ENCODE data around the gene ELFN2. TPM values are rescaled to one million over a fixed set of nuclear protein-coding genes. Genes with fewer than 3 reads are reported as not detected.

ELFN2 gene
- total and polyA plus RNA-seq, 12 donors: 0.04 to 3.3 (median 0.32) TPM; not detected in 2

GRCh38 chr22:37334859-37335805, 92.1 kb downstream of the ELFN2 start:
- no peak overlapping the region for H3K27ac ChIP-seq
- no peaks in the 10 kb centered on the region for H3K36me3 ChIP-seq (replicated peaks in 1 of 2)
- H3K9me3 ChIP-seq (replicated peaks in 1 of 3): no peaks in the 10 kb centered on the region
- WGBS, 4 donors: 9 to 15% (median 10%) methylated on average over 25 to 50 of the region's 50 CpGs
- H3K27me3 ChIP-seq: peaks cover 41% of the 10 kb centered on the region
- DNase-seq: no peak
- H3K4me1 ChIP-seq (replicated peaks in 1 of 2): no peaks in the 10 kb centered on the region
- no peak overlapping the region for H3K4me3 ChIP-seq
- intact Hi-C loops (cut with DNase I): no loop called here
- TF ChIP-seq CTCF (IDR thresholded peaks at IDR 0.05): no peak
- TF ChIP-seq POLR2A (IDR thresholded peaks at IDR 0.05): no peak

- 0 to 6% (median 4%) methylated on average over 3 to 42 of the region's 42 CpGs for WGBS, 4 donors
- H3K4me1 ChIP-seq (replicated peaks in 1 of 2): no peaks in the 10 kb centered on the region
- TF ChIP-seq CTCF (IDR thresholded peaks at IDR 0.05) (no peak), POLR2A (IDR thresholded peaks at IDR 0.05) (no peak)
- H3K36me3 ChIP-seq (replicated peaks in 1 of 2): no peaks in the 10 kb centered on the region
- H3K9me3 ChIP-seq (replicated peaks in 1 of 3): no peaks in the 10 kb centered on the region
- no peak for DNase-seq
- intact Hi-C loops (cut with DNase I): no loop called here
- no peak overlapping the region for H3K27ac ChIP-seq
- no peak overlapping the region for H3K4me3 ChIP-seq
- peaks cover 41% of the 10 kb centered on the region for H3K27me3 ChIP-seq
Measured at GRCh38 chr22:37334461-37334858, 92.8 kb downstream of the ELFN2 start.

GRCh38 chr22:37333724-37334460, 93.4 kb downstream of the ELFN2 start:
- H3K27me3 ChIP-seq: peaks cover 41% of the 10 kb centered on the region
- WGBS, 4 donors: 33 to 39% (median 36%) methylated on average over 10 to 11 of the region's 11 CpGs

More at GRCh38 chr22:37333724-37334460, 93.4 kb downstream of the ELFN2 start:
- DNase-seq: no peak
- H3K4me3 ChIP-seq: no peak overlapping the region
- H3K9me3 ChIP-seq (replicated peaks in 1 of 3): no peaks in the 10 kb centered on the region
- intact Hi-C loops (cut with DNase I): no loop called here
- TF ChIP-seq CTCF (IDR thresholded peaks at IDR 0.05) (no peak), POLR2A (IDR thresholded peaks at IDR 0.05) (no peak)
- no peaks in the 10 kb centered on the region for H3K36me3 ChIP-seq (replicated peaks in 1 of 2)
- no peak overlapping the region for H3K27ac ChIP-seq
- no peaks in the 10 kb centered on the region for H3K4me1 ChIP-seq (replicated peaks in 1 of 2)
